Peyer's patch (tissue), 4 donors: Measurements from ENCODE around the gene ALDH3A1. TPM values are rescaled to one million over a fixed set of nuclear protein-coding genes. Genes with fewer than 3 reads are reported as not detected.

ENCODE experiments used
- DNase-seq, 3 donors: peaks; one replicate each; pipeline ENCODE4 v3.0.0-alpha.2; 2017 to 2019
- H3K27ac ChIP-seq, 4 donors: fragments of 200-600 bp; sonication (generic); one replicate each; pipeline ENCODE4 v1.5.1; 2016 to 2019
- H3K27me3 ChIP-seq, 2 donors: fragments of 200-600 bp; sonication (generic); one replicate each; pipeline ENCODE4 v1.5.1; 2019
- H3K36me3 ChIP-seq, 3 donors: fragments of 200-600 bp; sonication (generic); one replicate each; pipeline ENCODE4 v1.5.1; 2016 to 2019
- H3K4me1 ChIP-seq, 4 donors: fragments of 200-600 bp; sonication (generic); one replicate each; pipeline ENCODE4 v1.5.1; 2016 to 2019
- H3K4me3 ChIP-seq, 4 donors: fragments of 200-600 bp; sonication (generic); 1 replicate in 3 of 4; 2 replicates in 1 of 4; pipeline ENCODE4 v1.5.1; 2016 to 2019; ENCODE audit warnings: mild to moderate bottlenecking in 1 of 4
- H3K9me3 ChIP-seq, 4 donors: fragments of 200-600 bp; sonication (generic); one replicate each; pipeline ENCODE4 v1.5.1; 2016 to 2019; ENCODE audit warnings: mild to moderate bottlenecking in 1 of 4
- POLR2A ChIP-seq, 2 donors: fragments of 450-650 bp; IDR thresholded peaks; one replicate each; pipeline ENCODE4 v1.5.1; 2017; ENCODE audit warnings: antibody characterized with exemption in 2 of 2, mild to moderate bottlenecking in 2 of 2, moderate library complexity in 2 of 2
- total RNA-seq, 4 donors: library from RNA; depleted of rRNA; stranded (reverse); fragments of >200 nt; gene quantifications; one replicate each; pipeline ENCODE4 v1.1.0, GENCODE V29; 2016
- TF ChIP-seq, protein P1 (sequence below), 6 experiments: fragments of 450-650 bp in 4 of 6; fragments of 200-600 bp in 2 of 6; sonication (generic) in 1 of 6; IDR thresholded peaks; one replicate each; pipeline ENCODE4 v1.5.1; 2017 to 2019; ENCODE audit warnings: antibody characterized with exemption in 6 of 6, mild to moderate bottlenecking in 3 of 6, moderate library complexity in 1 of 6

The ALDH3A1 gene
- total RNA-seq, 4 donors from 2014 or later, result 1.7 to 23.1 (median 3.2) TPM

DNA sequence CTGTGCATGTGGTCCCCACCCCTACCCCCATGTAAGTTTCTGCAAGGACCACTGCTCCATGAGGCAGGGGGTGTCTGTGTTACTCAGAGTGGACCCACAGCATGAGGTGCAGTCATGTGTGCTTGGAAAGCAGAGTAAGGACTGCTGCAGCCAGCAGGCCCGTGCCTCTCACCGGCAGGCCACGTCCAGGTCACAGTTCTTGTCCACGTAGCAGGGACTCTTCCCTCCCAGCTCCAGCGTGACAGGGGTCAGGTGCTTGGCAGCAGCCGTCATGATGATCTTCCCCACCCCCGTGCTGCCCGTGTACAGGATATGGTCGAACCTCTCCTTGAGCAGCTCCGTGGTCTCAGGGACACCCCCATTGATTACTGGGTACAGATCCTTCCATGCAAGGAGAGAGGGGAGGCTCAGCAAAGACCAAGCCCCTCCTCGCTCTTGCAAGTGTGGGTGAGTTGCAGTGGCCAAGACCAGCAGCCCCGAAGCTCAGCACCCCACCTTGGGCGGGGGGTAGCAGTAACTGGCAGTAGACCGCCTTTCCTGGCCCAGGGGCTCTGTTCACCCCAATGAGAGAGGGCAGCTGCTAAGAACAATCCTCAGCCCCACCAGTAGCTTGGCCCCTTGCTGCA is 6.2 kb downstream of the ALDH3A1 start:
- no peak overlapping the region for H3K4me3 ChIP-seq
- H3K9me3 ChIP-seq, result no peaks in the 10 kb centered on the region
- H3K36me3 ChIP-seq, result no peaks in the 10 kb centered on the region
- DNase-seq, result no peak
- no peaks in the 10 kb centered on the region for H3K27me3 ChIP-seq
- H3K27ac ChIP-seq, result no peak overlapping the region
- TF ChIP-seq POLR2A (IDR thresholded peaks at IDR 0.05), result no peak
- TF ChIP-seq, protein P1, sequence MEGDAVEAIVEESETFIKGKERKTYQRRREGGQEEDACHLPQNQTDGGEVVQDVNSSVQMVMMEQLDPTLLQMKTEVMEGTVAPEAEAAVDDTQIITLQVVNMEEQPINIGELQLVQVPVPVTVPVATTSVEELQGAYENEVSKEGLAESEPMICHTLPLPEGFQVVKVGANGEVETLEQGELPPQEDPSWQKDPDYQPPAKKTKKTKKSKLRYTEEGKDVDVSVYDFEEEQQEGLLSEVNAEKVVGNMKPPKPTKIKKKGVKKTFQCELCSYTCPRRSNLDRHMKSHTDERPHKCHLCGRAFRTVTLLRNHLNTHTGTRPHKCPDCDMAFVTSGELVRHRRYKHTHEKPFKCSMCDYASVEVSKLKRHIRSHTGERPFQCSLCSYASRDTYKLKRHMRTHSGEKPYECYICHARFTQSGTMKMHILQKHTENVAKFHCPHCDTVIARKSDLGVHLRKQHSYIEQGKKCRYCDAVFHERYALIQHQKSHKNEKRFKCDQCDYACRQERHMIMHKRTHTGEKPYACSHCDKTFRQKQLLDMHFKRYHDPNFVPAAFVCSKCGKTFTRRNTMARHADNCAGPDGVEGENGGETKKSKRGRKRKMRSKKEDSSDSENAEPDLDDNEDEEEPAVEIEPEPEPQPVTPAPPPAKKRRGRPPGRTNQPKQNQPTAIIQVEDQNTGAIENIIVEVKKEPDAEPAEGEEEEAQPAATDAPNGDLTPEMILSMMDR (IDR thresholded peaks at IDR 0.05), result no peak
- H3K4me1 ChIP-seq, result peaks cover 0 to 15% (median 0%) of the 10 kb centered on the region in 4 donors

DNA sequence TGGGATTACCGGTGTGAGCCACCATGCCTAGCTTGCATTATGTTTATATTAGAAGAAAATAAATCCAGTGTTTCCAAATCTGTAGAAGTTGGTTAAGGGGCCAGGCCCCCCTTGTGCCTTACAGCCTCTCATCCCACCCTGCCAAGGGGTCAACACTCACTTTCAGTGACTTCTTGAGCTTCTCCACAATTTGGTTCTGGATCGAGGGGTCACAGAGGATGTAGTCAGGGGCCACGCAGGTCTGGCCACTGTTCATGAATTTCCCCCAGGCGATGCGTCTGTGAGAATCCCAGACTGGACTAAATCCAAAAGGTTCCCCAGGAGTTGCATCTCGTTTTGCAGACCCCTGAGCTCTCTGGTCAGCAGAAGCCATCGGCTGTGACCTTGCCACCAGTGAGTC is 7.2 kb downstream of the ALDH3A1 start:
- no peaks in the 10 kb centered on the region for H3K9me3 ChIP-seq
- no peak for TF ChIP-seq POLR2A (IDR thresholded peaks at IDR 0.05)
- TF ChIP-seq, protein P1 (IDR thresholded peaks at IDR 0.05), result no peak
- no peak overlapping the region for H3K27ac ChIP-seq
- no peak for DNase-seq
- H3K27me3 ChIP-seq, result no peaks in the 10 kb centered on the region
- H3K36me3 ChIP-seq, result no peaks in the 10 kb centered on the region
- H3K4me1 ChIP-seq, result peaks cover 0 to 12% (median 0%) of the 10 kb centered on the region in 4 donors
- no peak overlapping the region for H3K4me3 ChIP-seq

DNA sequence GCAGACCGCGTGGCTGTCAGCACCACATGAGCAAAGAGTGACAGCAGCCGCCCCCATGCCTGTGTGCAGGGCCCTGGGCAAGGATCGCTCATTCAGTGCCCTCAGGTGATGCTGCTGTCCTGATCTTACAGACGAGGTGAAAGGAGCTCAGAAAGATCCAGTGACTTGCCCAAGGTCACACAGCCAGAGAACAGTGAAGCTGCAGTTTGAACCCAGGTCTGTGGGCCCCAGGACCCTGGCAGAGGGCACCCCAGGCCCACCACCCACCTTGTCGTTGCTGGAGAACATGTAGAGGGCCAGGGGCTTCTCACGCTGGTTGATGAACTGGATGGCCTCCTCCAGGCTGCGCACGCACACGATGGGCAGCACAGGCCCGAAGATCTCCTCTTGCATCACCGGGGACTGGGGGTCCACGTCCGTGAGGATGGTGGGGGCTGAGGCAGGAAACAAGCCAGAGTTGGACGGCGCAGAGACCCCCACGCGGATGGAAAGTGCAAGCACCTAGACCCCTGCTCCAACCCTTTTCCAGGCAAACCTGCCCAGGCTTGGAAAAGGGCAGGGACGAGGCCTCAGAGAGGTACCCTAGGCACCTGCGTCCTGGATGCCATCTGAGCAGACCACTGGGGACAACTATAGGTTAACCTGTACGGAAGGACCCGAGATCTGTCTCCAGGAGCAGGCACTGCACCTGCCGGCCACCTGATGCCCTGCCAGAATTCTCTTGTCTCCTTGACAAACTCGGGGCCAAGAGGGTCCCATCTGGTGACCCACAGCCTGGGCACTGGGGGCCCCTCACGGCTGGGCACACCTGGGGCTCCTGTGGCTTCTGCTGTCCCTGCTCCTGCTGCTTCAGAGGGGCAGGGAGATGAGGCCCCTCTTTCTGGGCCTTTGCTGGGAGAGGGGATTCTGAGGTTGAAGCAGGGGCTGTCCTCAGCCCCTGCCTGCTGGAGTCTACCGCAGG is 8.6 kb downstream of the ALDH3A1 start:
- no peak for DNase-seq
- Histone ChIP-seq H3K36me3 (no peaks in the 10 kb centered on the region), H3K4me3 (no peak overlapping the region), H3K27ac (no peak overlapping the region), H3K4me1 (peaks cover 0 to 15% (median 0%) of the 10 kb centered on the region in 4 donors), H3K9me3 (no peaks in the 10 kb centered on the region), H3K27me3 (no peaks in the 10 kb centered on the region)
- TF ChIP-seq POLR2A (IDR thresholded peaks at IDR 0.05), result no peak
- TF ChIP-seq, protein P1 (IDR thresholded peaks at IDR 0.05), result no peak

DNA sequence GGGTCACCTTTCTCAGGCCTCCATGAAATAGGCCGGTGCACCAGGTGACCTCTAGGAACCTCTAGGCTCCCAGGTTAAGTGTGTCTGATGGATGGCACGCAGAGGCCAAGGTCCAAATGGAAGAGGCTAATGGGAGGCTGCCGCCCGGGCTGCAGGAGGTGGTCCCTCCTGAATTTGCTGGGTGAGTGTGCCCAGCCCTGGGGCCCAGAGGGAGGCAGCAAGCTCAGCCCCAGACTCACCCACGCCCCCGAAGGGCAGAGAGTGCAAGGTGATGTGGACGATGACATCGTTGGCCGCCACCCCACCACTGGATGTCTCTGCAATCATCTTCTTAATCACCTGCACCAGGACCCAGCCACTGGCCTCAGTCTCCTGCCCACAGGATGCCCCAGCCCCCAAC is 9.3 kb downstream of the ALDH3A1 start:
- TF ChIP-seq, protein P1 (IDR thresholded peaks at IDR 0.05), result no peak
- TF ChIP-seq POLR2A (IDR thresholded peaks at IDR 0.05), result no peak
- no peaks in the 10 kb centered on the region for H3K27me3 ChIP-seq
- H3K4me3 ChIP-seq, result no peak overlapping the region
- no peaks in the 10 kb centered on the region for H3K36me3 ChIP-seq
- H3K27ac ChIP-seq, result no peak overlapping the region
- peaks cover 0 to 22% (median 0%) of the 10 kb centered on the region in 4 donors for H3K4me1 ChIP-seq
- no peak for DNase-seq
- H3K9me3 ChIP-seq, result no peaks in the 10 kb centered on the region

DNA sequence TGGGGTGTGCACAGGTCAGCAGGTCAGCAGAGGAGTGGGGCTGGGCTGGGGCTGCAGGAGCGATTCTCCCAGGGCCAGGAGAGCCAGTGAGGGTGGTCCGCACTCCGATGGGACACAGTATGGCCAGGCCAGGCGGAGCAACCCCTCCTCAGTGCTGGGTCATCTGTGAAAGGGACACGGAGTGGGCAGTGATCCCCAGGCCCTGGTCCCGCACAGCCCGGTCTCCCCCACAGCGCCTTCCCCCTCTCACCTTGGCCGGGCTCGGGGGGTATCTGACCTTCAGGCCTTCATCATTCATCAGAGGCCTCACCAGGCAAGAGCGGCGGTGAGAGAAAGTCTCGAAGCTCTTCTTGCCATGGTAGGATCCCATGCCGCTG is 10.0 kb downstream of the ALDH3A1 start:
- H3K4me3 ChIP-seq, result no peak overlapping the region
- H3K27me3 ChIP-seq, result no peaks in the 10 kb centered on the region
- no peaks in the 10 kb centered on the region for H3K36me3 ChIP-seq
- H3K27ac ChIP-seq, result no peak overlapping the region
- no peaks in the 10 kb centered on the region for H3K9me3 ChIP-seq
- no peak for TF ChIP-seq POLR2A (IDR thresholded peaks at IDR 0.05)
- no peak for DNase-seq
- peaks cover 0 to 25% (median 0%) of the 10 kb centered on the region in 4 donors for H3K4me1 ChIP-seq
